Measurements from ENCODE around the gene TCF4.

TCF4 gene

GRCh38 chr18:55386545-55386944 is 201.4 kb downstream of the TCF4 start:
- no peak for DNase-seq (ENCODE audit: low read depth in 2 of 2)

GRCh38 chr18:55385770-55386169 is 202.2 kb downstream of the TCF4 start:
- no peak for DNase-seq (ENCODE audit: low read depth in 2 of 2)

- no peak for DNase-seq (ENCODE audit: low read depth in 2 of 2)
Observed at GRCh38 chr18:55384551-55385275, 203.3 kb downstream of the TCF4 start.

GRCh38 chr18:55384115-55384514 is 203.9 kb downstream of the TCF4 start:
- DNase-seq (ENCODE audit: low read depth in 2 of 2): no peak

- DNase-seq (ENCODE audit: low read depth in 2 of 2): no peak
Observed at GRCh38 chr18:55382277-55382805, 205.7 kb downstream of the TCF4 start.

GRCh38 chr18:55381277-55381676 is 206.7 kb downstream of the TCF4 start:
- no peak for DNase-seq (ENCODE audit: low read depth in 2 of 2)

GRCh38 chr18:55380589-55380988 is 207.4 kb downstream of the TCF4 start:
- no peak for DNase-seq (ENCODE audit: low read depth in 2 of 2)

GRCh38 chr18:55376387-55376786 is 211.6 kb downstream of the TCF4 start:
- DNase-seq (ENCODE audit: low read depth in 2 of 2): no peak

- no peak for DNase-seq (ENCODE audit: low read depth in 2 of 2)
Observed at GRCh38 chr18:55375930-55376329, 212.1 kb downstream of the TCF4 start.

GRCh38 chr18:55374741-55375140 is 213.3 kb downstream of the TCF4 start:
- DNase-seq (ENCODE audit: low read depth in 2 of 2): no peak

GRCh38 chr18:55372209-55372608 is 215.8 kb downstream of the TCF4 start:
- no peak for DNase-seq (ENCODE audit: low read depth in 2 of 2)

GRCh38 chr18:55370936-55371335 is 217.1 kb downstream of the TCF4 start:
- no peak for DNase-seq (ENCODE audit: low read depth in 2 of 2)

GRCh38 chr18:55369346-55369745 is 218.6 kb downstream of the TCF4 start:
- DNase-seq (ENCODE audit: low read depth in 2 of 2): no peak

- DNase-seq (ENCODE audit: low read depth in 2 of 2): no peak
Observed at GRCh38 chr18:55365342-55365741, 222.7 kb downstream of the TCF4 start.

GRCh38 chr18:55362303-55362702 is 225.7 kb downstream of the TCF4 start:
- DNase-seq (ENCODE audit: low read depth in 2 of 2): no peak

GRCh38 chr18:55361492-55362250 is 226.3 kb downstream of the TCF4 start:
- no peak for DNase-seq (ENCODE audit: low read depth in 2 of 2)

- no peak for DNase-seq (ENCODE audit: low read depth in 2 of 2)
Observed at GRCh38 chr18:55360061-55360460, 227.9 kb downstream of the TCF4 start.

GRCh38 chr18:55356815-55357214 is 231.2 kb downstream of the TCF4 start:
- DNase-seq (ENCODE audit: low read depth in 2 of 2): no peak

GRCh38 chr18:55355223-55355622 is 232.8 kb downstream of the TCF4 start:
- no peak for DNase-seq (ENCODE audit: low read depth in 2 of 2)

GRCh38 chr18:55354795-55355194 is 233.2 kb downstream of the TCF4 start:
- DNase-seq (ENCODE audit: low read depth in 2 of 2): no peak

- DNase-seq (ENCODE audit: low read depth in 2 of 2): no peak
Observed at GRCh38 chr18:55353806-55354205, 234.2 kb downstream of the TCF4 start.

- no peak for DNase-seq (ENCODE audit: low read depth in 2 of 2)
Observed at GRCh38 chr18:55353391-55353790, 234.6 kb downstream of the TCF4 start.

All from stimulated activated CD8-positive, alpha-beta memory T cell treated with anti-CD3 and anti-CD28 coated beads, Interleukin-15, amount 100 ng/mL, for 48 hours (primary cell).